Spleen (tissue), 11 donors: ENCODE results near the gene ABCA4. TPM values are rescaled to one million over a fixed set of nuclear protein-coding genes. Genes with fewer than 3 reads are reported as not detected.

ENCODE experiments used
- DNase-seq: peaks from one replicate; pipeline ENCODE4 v3.0.0-alpha.2; 2020
- H3K27ac ChIP-seq, 8 donors: fragments of 200-600 bp; sonication (generic) in 7 of 8; 1 replicate in 4 of 8; 2 replicates in 4 of 8; pipeline versions ENCODE4 v1.5.0 to v1.8.0; 2016 to 2021; ENCODE audit warnings: inconsistent platforms in 4 of 8, mild to moderate bottlenecking in 4 of 8, moderate library complexity in 1 of 8
- H3K27me3 ChIP-seq, 7 donors: fragments of 200-600 bp; sonication (generic) in 6 of 7; replicated peaks in 1 of 7; 1 replicate in 4 of 7; 2 replicates in 3 of 7; pipeline versions ENCODE4 v1.5.0 to v1.8.0; 2016 to 2021; ENCODE audit warnings: inconsistent platforms in 3 of 7, mild to moderate bottlenecking in 1 of 7
- H3K36me3 ChIP-seq, 6 donors: fragments of 200-600 bp; sonication (generic) in 5 of 6; 1 replicate in 4 of 6; 2 replicates in 2 of 6; pipeline versions ENCODE4 v1.5.0 to v1.8.0; 2016 to 2021; ENCODE audit warnings: inconsistent platforms in 2 of 6
- H3K4me1 ChIP-seq, 6 donors: fragments of 200-600 bp; sonication (generic) in 5 of 6; 1 replicate in 3 of 6; 2 replicates in 3 of 6; pipeline versions ENCODE4 v1.5.0 to v1.8.0; 2016 to 2021; ENCODE audit warnings: inconsistent platforms in 3 of 6
- H3K4me3 ChIP-seq, 8 donors: fragments of 200-600 bp; sonication (generic) in 7 of 8; 1 replicate in 4 of 8; 2 replicates in 4 of 8; pipeline versions ENCODE4 v1.5.0 to v1.8.0; 2016 to 2021; ENCODE audit warnings: inconsistent platforms in 4 of 8, mild to moderate bottlenecking in 4 of 8, moderate library complexity in 2 of 8
- H3K9me3 ChIP-seq, 8 donors: fragments of 200-600 bp; sonication (generic) in 7 of 8; 1 replicate in 4 of 8; 2 replicates in 4 of 8; pipeline versions ENCODE4 v1.5.0 to v1.8.0; 2016 to 2021; ENCODE audit warnings: inconsistent platforms in 4 of 8
- CTCF ChIP-seq, 11 experiments: fragments of 200-600 bp in 7 of 11; fragments of 450-650 bp in 4 of 11; sonication (generic) in 4 of 11; IDR thresholded peaks in 8 of 11; conservative IDR thresholded peaks in 3 of 11; 1 replicate in 7 of 11; 2 replicates in 4 of 11; pipeline versions ENCODE4 v1.4.0 to v1.8.0; 2016 to 2021; ENCODE audit warnings: antibody characterized with exemption in 11 of 11, inconsistent platforms in 4 of 11, mild to moderate bottlenecking in 1 of 11
- POLR2A ChIP-seq, 3 donors: fragments of 450-650 bp; IDR thresholded peaks; one replicate each; pipeline ENCODE4 v1.5.1; 2017; ENCODE audit warnings: antibody characterized with exemption in 3 of 3, mild to moderate bottlenecking in 1 of 3
- POLR2AphosphoS5 ChIP-seq, 3 donors: sonication (generic); formaldehyde crosslinking; IDR thresholded peaks; one replicate each; pipeline ENCODE4 v1.5.1; 2017; ENCODE audit warnings: antibody characterized with exemption in 3 of 3
- WGBS, 5 donors: extraction: QIAGEN DNeasy Blood & Tissue Kit in 3 of 5; methylation state at CpG; one replicate each; pipeline versions ENCODE4 v1.1.5 to v1.1.7; 2013 to 2018; 5-methylcytosine and 5-hydroxymethylcytosine counted together
- intact Hi-C: fragments of 100-400 bp; cut with DNase I; formaldehyde crosslinking; loops from one replicate; pipeline ENCODE4 v1.15.0; 2023; ENCODE audit warnings: low total_unique reads
- polyA plus RNA-seq, 3 donors: library from polyadenylated mRNA; stranded (reverse); fragments of 200-250 nt; gene quantifications; one replicate each; pipeline ENCODE4 v1.2.1, GENCODE V29; 2013
- total RNA-seq, 7 donors: library from RNA; depleted of rRNA in 3 of 7; stranded (reverse); fragments of >200 nt in 3 of 7; fragmentation: NEBNext Ultra II Directional in 4 of 7; extraction: Animal tissue kit (Norgen Biotek cat#: 25700) in 4 of 7; gene quantifications; one replicate each; pipeline versions ENCODE4 v1.1.0 to v1.2.1, GENCODE V29; 2016 to 2021
- donor health status: healthy with polysubstance abuse.
- donor health status: DM: no; HTN: no; CAD: no; lungs with moderate emphysema.
- donor health status: DM: no; HTN: no; CAD: no.
- donor health status: Bipolar disorder and iron deficiency.
- donor health status: healthy.
- donor health status: DM: no; HTN: no; CAD: no.
- donor health status: DM: yes; HTN: yes; CAD: no.

ABCA4 gene
- total and polyA plus RNA-seq, 10 donors = 0.04 to 0.64 (median 0.24) TPM

GRCh38 chr1:94100129-94100784 is 20.7 kb downstream of the ABCA4 start:
- H3K27me3 ChIP-seq = peaks cover 0 to 40% (median 0%) of the 10 kb centered on the region in 7 donors
- DNase-seq = peak; percentile 9
- peaks cover 0 to 16% (median 5%) of the 10 kb centered on the region in 6 donors for H3K4me1 ChIP-seq
- TF ChIP-seq CTCF (IDR thresholded peaks at IDR 0.05 in 8 of 11, conservative IDR thresholded peaks at IDR 0.05 in 3 of 11) (no peak), POLR2A (IDR thresholded peaks at IDR 0.05) (no peak)
- intact Hi-C loops = no loop called here
- no peak overlapping the region for H3K27ac ChIP-seq
- no peaks in the 10 kb centered on the region for H3K36me3 ChIP-seq
- H3K4me3 ChIP-seq = no peak overlapping the region
- no peaks in the 10 kb centered on the region for H3K9me3 ChIP-seq
- WGBS, 5 donors = 88 to 92% (median 91%) methylated on average over 5 of the region's 5 CpGs

GRCh38 chr1:94099303-94099702 is 21.6 kb downstream of the ABCA4 start:
- no peak for DNase-seq
- no peaks in the 10 kb centered on the region for H3K9me3 ChIP-seq
- H3K4me1 ChIP-seq = peaks cover 5 to 25% (median 11%) of the 10 kb centered on the region in 6 donors
- peaks cover 0 to 30% (median 0%) of the 10 kb centered on the region in 7 donors for H3K27me3 ChIP-seq
- intact Hi-C loops = no loop called here
- no peak overlapping the region for H3K4me3 ChIP-seq
- TF ChIP-seq CTCF (IDR thresholded peaks at IDR 0.05 in 8 of 11, conservative IDR thresholded peaks at IDR 0.05 in 3 of 11) = no peak
- no peak for TF ChIP-seq POLR2A (IDR thresholded peaks at IDR 0.05)
- no peak overlapping the region for H3K27ac ChIP-seq
- 78 to 92% (median 90%) methylated on average over 3 of the region's 3 CpGs for WGBS, 5 donors
- no peaks in the 10 kb centered on the region for H3K36me3 ChIP-seq

- intact Hi-C loops = no loop called here
- Histone ChIP-seq H3K9me3 (no peaks in the 10 kb centered on the region), H3K27ac (no peak overlapping the region), H3K4me3 (no peak overlapping the region), H3K36me3 (no peaks in the 10 kb centered on the region), H3K27me3 (peaks cover 0 to 24% (median 0%) of the 10 kb centered on the region in 7 donors), H3K4me1 (peaks cover 10 to 32% (median 16%) of the 10 kb centered on the region in 6 donors)
- no peak for TF ChIP-seq POLR2AphosphoS5 (IDR thresholded peaks at IDR 0.05)
- WGBS, 5 donors = 83 to 95% (median 92%) methylated on average over 16 to 18 of the region's 18 CpGs
- no peak for DNase-seq
Observed at GRCh38 chr1:94098585-94099111, 22.3 kb downstream of the ABCA4 start.

- peaks cover 0 to 18% (median 0%) of the 10 kb centered on the region in 7 donors for H3K27me3 ChIP-seq
- DNase-seq = no peak
- no peaks in the 10 kb centered on the region for H3K9me3 ChIP-seq
- no peak overlapping the region for H3K4me3 ChIP-seq
- no peak for TF ChIP-seq CTCF (IDR thresholded peaks at IDR 0.05 in 8 of 11, conservative IDR thresholded peaks at IDR 0.05 in 3 of 11)
- no peak for TF ChIP-seq POLR2A (IDR thresholded peaks at IDR 0.05)
- no peak for TF ChIP-seq POLR2AphosphoS5 (IDR thresholded peaks at IDR 0.05)
- intact Hi-C loops = no loop called here
- peaks cover 17 to 48% (median 28%) of the 10 kb centered on the region in 6 donors for H3K4me1 ChIP-seq
- H3K27ac ChIP-seq = peak overlapping the region in 7 of 8 donors; percentile 9 to 78 (median 46)
- H3K36me3 ChIP-seq = no peaks in the 10 kb centered on the region
- WGBS, 5 donors = 82 to 91% (median 90%) methylated on average over 10 of the region's 10 CpGs
Observed at GRCh38 chr1:94096797-94097549, 24.0 kb downstream of the ABCA4 start.
